HG02943 (cell line): ENCODE measurements around the gene FOXD4L1.
A peak's percentile ranks its signal among the peaks of the same experiment; 100 is the strongest.
"Not testable (repeated sequence)": the region's sequence is repeated elsewhere in the genome, so short reads cannot be mapped to it uniquely, and the experiment has no call there.

Experiments
- ATAC-seq: cut with Tn5 transposase; IDR thresholded peaks from one replicate; pipeline ENCODE4 v1.9.1; 2021; ENCODE audit warnings: mild to moderate bottlenecking, low read depth, moderate library complexity; ENCODE audit not compliant: unreplicated experiment

The FOXD4L1 gene

DNA sequence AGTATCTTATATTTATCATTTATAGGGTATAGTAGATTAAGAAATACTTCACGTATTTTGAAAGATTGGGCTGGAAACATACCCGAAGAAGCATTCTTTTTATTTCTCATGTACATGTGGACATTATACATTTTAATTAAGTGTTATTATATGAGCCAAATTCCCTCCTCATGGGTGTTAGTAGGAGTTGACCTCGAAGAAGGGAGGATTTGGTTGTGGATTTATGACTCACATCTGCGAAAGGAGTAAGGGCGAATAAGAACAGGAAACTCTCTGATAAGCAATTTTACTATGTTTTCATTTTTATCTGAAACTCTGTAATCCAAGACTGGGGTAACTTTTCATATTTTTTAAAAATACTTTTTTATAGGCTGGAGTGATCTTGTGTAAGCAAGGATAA, 23.0 kb downstream of the FOXD4L1 start:
- ATAC-seq = not testable (repeated sequence)

DNA sequence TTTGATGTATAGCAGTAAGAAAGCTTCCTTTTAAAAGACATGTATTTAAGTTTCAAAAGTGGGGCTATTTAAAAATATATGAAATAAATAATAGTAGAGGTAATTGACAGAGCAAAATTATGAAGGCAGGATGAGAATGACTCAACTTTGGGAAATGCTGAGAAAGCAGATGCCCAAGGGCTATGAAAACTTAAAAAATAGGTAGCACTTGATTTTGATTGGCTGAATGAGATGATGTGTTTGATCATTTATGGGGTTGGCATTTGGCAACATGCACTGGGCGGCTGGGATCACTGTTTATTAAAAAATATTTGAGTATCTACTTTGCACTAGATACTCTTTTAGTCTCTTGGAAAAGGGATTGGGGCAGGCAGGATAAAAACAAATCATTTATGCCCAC, 26.5 kb downstream of the FOXD4L1 start:
- ATAC-seq = not testable (repeated sequence)

DNA sequence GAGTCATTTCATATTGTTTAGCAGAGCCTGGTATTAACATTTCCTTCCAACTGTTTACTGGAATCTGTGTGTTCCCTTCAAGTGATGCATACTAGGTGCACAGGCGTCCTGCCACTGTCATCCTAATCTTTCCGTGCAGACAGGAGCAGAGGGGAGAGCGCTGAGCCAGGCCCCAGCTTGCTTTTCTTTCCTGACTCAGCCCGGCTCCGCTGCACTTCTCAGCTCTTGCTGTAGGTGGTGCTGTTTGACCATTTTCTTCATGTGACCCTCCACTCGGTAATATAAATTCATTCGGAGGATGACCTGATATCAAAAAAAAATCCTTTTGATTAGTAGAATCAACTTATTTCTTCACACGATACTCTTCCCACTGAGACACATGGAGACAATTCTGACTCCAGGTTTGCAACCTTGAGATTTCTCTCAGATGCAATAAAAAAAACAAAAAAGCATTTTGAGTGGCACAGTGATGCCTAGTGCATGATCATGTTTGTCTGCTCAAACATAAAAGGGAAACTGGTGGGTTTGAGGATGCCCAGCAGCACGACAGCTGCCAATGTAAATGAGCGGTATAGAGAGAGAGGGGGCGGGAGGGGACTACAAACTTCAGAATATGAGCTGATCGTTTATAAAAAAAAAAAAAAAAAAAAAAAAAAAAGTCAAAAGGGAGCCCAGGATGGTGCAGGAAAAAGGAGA, 29.0 kb downstream of the FOXD4L1 start:
- ATAC-seq = peak; percentile 83

DNA sequence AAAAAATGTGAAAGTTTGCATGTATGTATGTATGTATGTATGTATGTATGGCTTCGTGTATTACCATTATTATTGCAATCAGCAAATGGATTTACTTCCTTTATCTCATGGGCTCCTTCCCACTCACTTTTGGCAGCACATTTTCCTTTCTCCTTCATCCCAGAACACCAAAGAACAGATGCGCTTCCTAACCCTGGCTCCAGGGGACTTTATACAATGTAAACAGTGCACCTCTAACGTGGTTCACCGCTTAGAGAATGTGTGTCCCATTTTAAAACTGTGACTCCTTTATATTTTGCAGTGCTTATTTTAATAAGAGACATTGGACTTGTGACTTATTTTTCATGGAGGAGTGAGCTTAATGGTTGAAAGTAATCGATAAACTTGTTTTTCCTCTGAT, 29.7 kb downstream of the FOXD4L1 start:
- ATAC-seq = not testable (repeated sequence)

DNA sequence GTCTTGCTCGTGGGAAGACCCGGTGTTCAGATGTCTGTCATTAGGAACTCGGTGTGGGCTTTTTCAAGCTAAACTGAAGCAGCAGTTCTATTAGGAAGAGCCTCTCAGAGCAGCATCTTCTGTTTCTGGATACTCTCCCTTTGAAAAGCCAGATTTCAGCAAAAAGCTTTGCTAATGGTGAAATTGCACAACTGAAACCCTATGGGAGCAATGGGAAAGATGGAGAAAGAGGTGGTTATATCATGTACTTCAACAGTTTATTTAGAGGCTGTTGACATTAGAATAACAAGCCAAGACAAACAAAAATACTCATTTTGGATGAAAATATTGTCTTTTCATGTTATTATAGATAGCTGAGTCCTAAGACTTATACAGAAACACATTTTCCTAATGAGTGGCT, 30.4 kb downstream of the FOXD4L1 start:
- ATAC-seq = not testable (repeated sequence)

DNA sequence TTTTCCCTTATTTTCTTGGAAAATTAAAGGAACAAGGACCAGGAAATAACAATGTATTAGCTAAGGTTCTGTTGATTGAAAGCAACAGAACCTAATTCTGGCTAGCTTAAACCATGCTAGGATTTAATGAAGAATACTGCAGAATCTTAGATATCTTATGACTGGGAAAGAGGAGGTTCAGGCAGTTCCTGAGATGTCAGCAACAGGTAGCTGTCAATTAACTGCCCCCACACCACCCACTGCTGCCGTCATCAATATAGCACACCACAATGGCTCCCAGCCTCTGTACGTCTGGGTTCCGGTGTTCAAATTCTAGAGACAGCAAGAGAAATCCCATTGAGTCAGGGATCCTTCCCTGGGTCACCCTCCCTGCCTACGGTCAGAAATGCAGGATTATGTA, 34.5 kb downstream of the FOXD4L1 start:
- not testable (repeated sequence) for ATAC-seq

DNA sequence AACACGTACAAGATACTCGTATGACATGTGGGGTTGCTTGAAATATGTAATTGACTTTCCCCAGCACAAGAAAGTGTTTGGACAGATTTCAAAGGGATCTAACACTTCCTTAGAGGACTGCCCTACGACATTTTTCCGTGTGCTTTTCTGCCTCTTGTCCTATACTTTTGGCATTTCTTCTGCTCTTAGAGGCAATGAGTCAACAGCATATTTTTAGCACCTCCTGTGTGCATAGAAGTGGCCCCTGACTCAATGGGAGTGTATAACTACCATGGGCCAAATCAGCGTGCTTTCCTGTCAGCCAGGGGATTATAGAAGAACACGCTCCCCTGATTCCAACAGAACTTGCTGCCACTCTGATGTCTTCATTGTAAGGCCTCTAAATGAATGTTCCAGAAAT, 38.1 kb downstream of the FOXD4L1 start:
- not testable (repeated sequence) for ATAC-seq

DNA sequence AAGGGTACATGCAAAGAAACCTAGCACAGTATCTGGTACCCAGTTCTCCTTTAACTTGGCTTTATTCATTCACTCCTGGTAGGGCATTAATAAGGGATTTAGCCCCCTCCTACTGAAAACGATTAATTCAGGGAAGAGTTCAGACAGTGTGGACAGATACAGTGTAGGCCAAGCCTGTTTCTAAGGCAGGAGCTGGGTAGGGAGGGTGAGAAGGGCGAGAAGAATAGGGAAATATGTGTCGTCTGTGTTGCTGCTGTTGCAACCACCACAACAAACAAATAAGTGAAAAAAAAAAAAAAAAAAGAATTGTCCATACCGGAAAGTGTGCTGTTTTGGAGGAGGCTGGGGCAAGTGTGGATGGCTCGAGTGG, 42.4 kb downstream of the FOXD4L1 start:
- ATAC-seq = not testable (repeated sequence)

DNA sequence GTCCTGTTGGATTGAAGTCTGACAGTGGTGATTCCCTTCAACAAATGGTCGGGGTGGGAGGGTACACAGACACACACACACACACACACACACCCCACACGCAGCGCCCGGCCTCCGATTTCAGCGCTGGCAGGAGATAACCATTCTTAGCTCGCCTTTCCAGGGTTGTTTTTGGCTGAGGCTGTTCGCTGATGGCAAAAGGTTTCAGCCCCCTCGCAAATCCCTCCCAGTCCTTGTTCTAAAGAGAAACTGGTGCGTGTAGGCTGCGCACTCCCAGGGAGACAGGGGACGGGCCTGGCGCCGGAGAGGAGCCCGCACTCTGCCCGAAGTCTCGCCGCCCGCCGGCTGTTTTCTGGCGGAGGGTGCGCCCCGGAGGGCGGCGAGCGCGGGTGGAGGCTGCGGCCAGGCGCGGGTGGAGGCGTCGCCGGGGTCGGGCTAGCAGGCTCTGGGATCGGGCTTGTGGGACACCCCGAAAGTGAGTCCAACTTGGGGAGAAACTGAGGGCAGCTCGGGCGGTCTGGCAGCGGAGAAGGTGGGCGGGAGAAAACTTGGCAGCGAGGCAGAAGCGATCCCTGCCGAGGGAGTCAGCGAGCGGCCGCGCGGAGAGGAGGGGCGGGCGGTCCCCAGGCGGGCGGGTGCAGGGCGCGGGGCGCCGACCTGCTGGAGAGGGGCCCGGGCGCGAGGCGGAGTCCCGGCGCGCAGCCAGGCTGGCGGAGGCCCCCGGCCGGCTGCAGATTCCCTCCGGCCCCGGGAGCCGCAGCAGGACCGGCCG, 42.9 kb downstream of the FOXD4L1 start:
- not testable (repeated sequence) for ATAC-seq

DNA sequence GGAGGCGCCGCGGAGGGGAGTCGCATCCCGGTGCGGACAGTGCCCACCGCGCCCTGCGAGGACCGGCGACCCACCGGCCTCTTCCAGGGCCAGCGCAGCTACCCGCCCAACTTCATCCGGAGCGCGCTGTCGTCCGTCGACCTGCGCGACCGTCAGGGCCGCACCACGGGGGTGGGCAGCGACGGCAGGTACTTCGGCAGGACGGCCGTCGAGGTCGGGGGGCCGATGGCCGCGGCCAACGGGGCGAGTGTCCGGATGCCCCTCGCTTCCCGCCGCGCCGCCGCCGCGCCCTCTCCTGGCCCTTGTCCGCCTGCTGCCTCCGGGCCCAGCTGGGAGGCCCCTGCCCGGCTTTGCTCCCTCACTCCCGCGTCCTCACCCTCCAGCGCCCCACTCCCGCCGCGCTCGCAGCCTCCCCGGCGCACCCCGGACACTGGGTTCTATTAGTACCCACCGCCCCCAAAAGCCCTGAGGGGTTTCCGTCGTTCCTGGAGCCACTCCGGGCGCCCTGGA, 43.6 kb downstream of the FOXD4L1 start:
- ATAC-seq = not testable (repeated sequence)

DNA sequence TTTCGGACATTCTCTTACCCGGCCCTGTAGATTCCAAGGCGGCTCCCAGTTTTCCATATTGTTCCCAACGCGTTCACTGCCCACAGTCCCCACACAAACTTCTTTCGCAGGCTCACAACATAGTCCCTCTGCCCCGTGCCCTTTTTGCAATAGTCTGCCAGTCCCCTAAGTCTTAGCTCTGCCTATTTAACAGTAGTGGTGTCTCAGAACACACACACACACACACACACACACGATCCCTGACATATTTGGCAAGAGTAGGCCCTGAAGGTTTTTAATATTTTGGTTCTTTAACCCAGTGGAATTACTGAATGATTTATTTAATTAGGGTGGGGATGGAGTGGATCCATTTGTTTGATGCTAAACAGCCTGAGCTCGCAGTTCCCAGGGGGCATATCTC, 44.1 kb downstream of the FOXD4L1 start:
- ATAC-seq = not testable (repeated sequence)
